Large intestine (tissue), 3 donors: ENCODE results near the gene KIF16B. TPM values are rescaled to one million over a fixed set of nuclear protein-coding genes. Genes with fewer than 3 reads are reported as not detected.

Experiments
- DNase-seq, 2 donors: peaks; one replicate each; pipeline versions ENCODE4 v3.0.0 to v3.0.0-alpha.2; 2013
- H3K27ac ChIP-seq: one replicate; pipeline ENCODE4 v1.5.1; 2013; ENCODE audit warnings: low read length
- H3K27me3 ChIP-seq: 2 replicates; pipeline ENCODE4 v1.6.1; 2013; ENCODE audit warnings: low read length; ENCODE audit not compliant: control insufficient read depth, insufficient read depth
- H3K36me3 ChIP-seq: 2 replicates; pipeline ENCODE4 v1.6.1; 2013; ENCODE audit warnings: low read length; ENCODE audit not compliant: control insufficient read depth, insufficient read depth
- H3K4me1 ChIP-seq: one replicate; pipeline ENCODE4 v1.6.1; 2013; ENCODE audit warnings: low read length; ENCODE audit not compliant: control insufficient read depth, insufficient read depth
- H3K4me3 ChIP-seq: one replicate; pipeline ENCODE4 v1.5.1; 2013; ENCODE audit warnings: low read length
- H3K9me3 ChIP-seq: one replicate; pipeline ENCODE4 v1.6.1; 2013; ENCODE audit warnings: mild to moderate bottlenecking, low read depth, low read length, moderate library complexity; ENCODE audit not compliant: control insufficient read depth
- WGBS: methylation state at CpG from one replicate; pipeline ENCODE4 v1.1.5; 2013; ENCODE audit warnings: low lambda C conversion rate; ENCODE audit not compliant: insufficient coverage; 5-methylcytosine and 5-hydroxymethylcytosine counted together
- polyA plus RNA-seq: library from polyadenylated mRNA; unstranded; fragments of 120-200 nt; gene quantifications from one replicate; pipeline ENCODE4 v1.2.1, GENCODE V29; 2013

KIF16B gene
- polyA plus RNA-seq, 1 donor: 21.0 TPM

DNA sequence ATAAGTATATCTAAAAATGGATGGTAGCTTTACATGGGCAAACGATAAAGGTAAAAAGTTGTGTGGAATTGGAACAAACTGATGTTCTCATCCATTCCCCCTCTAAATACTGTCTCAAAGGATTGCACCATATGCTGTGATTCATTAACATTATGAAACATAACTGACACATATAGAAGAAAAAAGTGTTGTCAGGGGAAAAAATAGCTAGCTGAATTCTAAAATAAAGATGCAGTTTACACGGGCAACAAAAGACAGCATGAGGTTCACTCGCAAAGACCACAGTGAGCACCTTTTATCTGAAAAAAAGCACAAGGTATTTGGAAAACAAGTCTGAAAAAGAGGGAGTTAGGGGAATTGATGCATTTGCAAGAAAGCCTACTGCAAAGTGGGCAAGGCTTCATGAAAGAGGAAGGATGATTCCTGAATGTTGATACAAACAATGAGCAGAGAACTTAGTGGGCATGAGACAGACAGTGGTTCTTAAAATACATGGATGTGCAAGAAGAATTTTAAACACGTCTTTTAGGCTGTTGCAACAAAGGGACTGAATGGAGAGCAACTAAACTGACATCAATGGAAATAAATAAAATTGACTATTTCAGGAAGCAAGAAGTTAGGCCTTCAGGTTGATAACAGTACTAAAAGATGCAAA, 280.9 kb downstream of the KIF16B start:
- Histone ChIP-seq H3K27ac (no peak overlapping the region), H3K4me1 (no peaks in the 10 kb centered on the region), H3K27me3 (no peaks in the 10 kb centered on the region), H3K9me3 (no peaks in the 10 kb centered on the region), H3K36me3 (no peaks in the 10 kb centered on the region), H3K4me3 (no peak overlapping the region)
- 83% methylated on average over 4 of the region's 4 CpGs for WGBS
- DNase-seq: no peak

DNA sequence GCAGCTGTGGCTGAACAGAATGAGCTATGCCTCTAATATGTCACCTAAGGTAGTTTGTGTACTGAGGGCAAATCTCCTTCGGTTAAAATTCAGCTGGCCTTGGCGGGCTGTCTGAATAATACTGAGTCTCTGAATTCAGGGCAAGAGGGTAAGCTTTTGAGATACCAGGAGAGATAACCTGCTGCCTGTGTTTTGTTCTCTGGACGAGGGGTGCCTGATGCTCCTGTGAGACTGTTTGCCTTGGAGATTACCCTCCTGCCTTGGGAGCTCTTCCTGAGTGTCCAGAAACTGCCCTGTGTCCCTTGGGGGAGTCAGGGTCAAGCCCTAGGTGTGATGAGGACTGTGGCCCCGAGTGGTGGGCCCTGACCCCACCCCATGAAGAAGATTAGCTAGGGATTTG, 282.9 kb downstream of the KIF16B start:
- no peaks in the 10 kb centered on the region for H3K4me1 ChIP-seq
- H3K27me3 ChIP-seq: no peaks in the 10 kb centered on the region
- no CpG with 5 or more reads among the region's 4 CpGs for WGBS

DNA sequence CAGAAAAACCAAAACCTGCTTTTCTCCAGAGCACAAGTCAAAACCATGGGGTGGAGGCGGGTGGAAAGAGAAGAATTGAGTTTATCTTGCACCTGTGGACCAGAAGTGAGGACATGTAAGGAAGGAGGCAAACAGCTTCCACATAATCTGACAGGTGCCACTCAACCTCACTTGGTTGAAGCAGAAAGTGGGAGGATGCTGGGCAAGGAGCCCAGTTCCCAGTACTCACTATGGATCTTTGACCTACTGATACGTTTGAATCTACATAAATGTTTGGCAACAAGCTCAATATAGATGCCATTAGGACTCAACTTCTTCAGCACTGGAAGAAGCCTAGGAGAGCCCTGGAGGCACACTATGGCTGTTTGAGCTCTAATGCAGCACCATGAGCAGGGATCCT, 285.5 kb downstream of the KIF16B start:
- Histone ChIP-seq H3K9me3 (no peaks in the 10 kb centered on the region), H3K4me1 (peaks cover 12% of the 10 kb centered on the region), H3K4me3 (no peak overlapping the region), H3K27me3 (no peaks in the 10 kb centered on the region), H3K27ac (no peak overlapping the region), H3K36me3 (no peaks in the 10 kb centered on the region)
- no CpG with 5 or more reads among the region's 2 CpGs for WGBS
- DNase-seq: no peak

More for the DNA sequence above, 282.9 kb downstream of the KIF16B start:
- H3K36me3 ChIP-seq: no peaks in the 10 kb centered on the region
- H3K9me3 ChIP-seq: no peaks in the 10 kb centered on the region
- no peak overlapping the region for H3K27ac ChIP-seq
- DNase-seq: no peak
- H3K4me3 ChIP-seq: no peak overlapping the region

DNA sequence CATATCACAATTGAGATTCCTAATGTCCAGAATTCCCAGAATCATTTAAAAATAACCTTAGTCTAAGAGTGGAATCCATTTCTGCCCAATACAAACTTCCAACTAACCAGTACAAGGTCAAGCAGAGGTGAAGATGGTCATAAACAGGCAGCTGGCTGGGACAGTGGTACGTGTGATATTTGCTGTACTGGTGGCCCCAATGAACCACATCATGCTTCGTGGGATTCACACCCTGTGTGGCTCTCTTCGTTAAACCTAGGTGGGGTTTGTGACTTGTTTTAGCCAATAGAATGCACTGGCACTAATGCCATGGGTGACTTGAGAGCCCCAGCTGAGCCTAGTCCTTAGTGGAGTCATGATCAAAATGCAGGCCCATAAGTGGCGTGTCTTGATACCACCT, 286.6 kb downstream of the KIF16B start:
- DNase-seq: no peak
- H3K4me1 ChIP-seq: peaks cover 12% of the 10 kb centered on the region
- H3K4me3 ChIP-seq: no peak overlapping the region
- no peak overlapping the region for H3K27ac ChIP-seq
- H3K9me3 ChIP-seq: peaks cover 2% of the 10 kb centered on the region
- peaks cover 3% of the 10 kb centered on the region for H3K36me3 ChIP-seq
- WGBS: no CpG with 5 or more reads among the region's 4 CpGs
- no peaks in the 10 kb centered on the region for H3K27me3 ChIP-seq

DNA sequence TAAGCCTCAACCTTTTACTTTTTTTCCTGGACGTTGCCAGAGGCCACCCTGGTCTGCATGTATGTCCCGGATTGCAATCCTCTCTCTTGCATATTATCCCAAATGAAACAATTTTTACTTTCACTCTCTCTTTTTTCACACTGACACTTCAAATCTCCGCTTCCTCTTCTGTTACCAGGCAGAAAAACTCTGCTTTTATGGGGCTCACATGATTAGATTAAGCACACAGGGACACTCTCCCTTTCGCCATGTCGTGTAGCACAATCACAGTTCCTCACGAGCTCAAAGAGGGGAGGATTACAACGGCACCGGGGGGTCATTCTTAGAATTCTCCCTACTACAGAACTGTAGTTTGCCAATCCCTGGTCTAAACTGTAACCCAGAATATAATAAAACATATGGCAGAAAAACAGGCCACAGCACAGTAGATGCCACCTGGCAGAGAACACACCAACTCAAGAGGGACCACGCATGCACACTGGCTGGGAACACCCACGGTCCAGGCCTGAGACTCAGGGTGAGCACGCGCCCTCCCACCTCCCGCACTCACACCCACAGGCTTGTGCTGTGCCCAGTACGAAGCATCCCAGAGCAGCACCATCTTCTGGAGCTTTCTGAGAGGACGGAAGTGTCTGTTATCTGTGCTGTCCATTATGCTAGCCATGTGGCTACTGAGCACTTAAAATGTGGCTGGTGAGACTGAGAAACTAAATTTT, 288.7 kb downstream of the KIF16B start:
- no peak overlapping the region for H3K4me3 ChIP-seq
- no peaks in the 10 kb centered on the region for H3K27me3 ChIP-seq
- H3K4me1 ChIP-seq: peaks cover 12% of the 10 kb centered on the region
- 30% methylated on average over 3 of the region's 15 CpGs for WGBS
- no peak overlapping the region for H3K27ac ChIP-seq
- H3K36me3 ChIP-seq: peaks cover 3% of the 10 kb centered on the region
- peaks cover 2% of the 10 kb centered on the region for H3K9me3 ChIP-seq
- DNase-seq: peak; percentile 34 to 77

DNA sequence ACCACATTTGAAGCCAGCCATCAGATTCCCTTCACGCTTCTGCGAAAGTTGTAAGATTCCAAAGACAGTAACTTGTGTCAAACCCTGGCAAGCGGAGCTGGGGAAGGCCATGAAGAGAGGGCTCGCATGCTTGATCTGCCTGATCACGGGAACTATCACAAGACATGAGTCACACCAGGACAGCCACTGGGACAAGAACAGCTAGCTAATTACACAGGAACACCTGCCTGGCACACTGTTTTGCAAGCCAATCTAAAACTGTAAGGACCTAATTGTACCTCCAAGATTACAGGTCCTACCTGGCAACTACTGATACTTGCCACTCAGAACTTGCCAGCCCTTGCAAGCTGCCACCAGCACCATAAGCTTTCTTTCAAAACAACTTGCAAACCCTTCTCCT, 289.3 kb downstream of the KIF16B start:
- peak; percentile 49 to 77 for DNase-seq
- no peak overlapping the region for H3K4me3 ChIP-seq
- H3K27ac ChIP-seq: no peak overlapping the region
- H3K36me3 ChIP-seq: peaks cover 3% of the 10 kb centered on the region
- no CpG with 5 or more reads among the region's 5 CpGs for WGBS
- H3K9me3 ChIP-seq: peaks cover 2% of the 10 kb centered on the region
- H3K27me3 ChIP-seq: no peaks in the 10 kb centered on the region
- H3K4me1 ChIP-seq: peaks cover 12% of the 10 kb centered on the region

DNA sequence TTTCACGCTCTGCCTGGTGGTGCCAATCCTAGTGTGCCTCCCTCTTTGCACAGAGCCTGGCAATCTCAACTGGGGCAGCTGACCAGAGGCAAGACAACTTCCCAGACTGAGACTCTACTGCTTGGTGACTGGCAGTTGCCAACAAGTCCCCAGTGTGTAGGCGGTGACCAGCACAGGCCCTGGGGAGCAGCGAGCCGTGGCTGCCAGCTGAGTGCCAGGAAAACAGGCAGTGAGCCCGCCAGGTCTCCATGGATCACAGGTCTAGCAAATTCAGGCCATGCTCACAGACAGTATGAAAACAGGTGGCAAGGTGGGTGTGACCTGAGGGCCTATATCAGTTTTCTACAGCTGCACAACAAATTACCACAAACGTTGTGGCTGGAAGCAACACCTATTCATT, 289.9 kb downstream of the KIF16B start:
- no peak for DNase-seq
- Histone ChIP-seq H3K9me3 (peaks cover 2% of the 10 kb centered on the region), H3K4me3 (no peak overlapping the region), H3K4me1 (peaks cover 12% of the 10 kb centered on the region), H3K27me3 (no peaks in the 10 kb centered on the region), H3K27ac (no peak overlapping the region), H3K36me3 (peaks cover 3% of the 10 kb centered on the region)
- no CpG with 5 or more reads among the region's 6 CpGs for WGBS

DNA sequence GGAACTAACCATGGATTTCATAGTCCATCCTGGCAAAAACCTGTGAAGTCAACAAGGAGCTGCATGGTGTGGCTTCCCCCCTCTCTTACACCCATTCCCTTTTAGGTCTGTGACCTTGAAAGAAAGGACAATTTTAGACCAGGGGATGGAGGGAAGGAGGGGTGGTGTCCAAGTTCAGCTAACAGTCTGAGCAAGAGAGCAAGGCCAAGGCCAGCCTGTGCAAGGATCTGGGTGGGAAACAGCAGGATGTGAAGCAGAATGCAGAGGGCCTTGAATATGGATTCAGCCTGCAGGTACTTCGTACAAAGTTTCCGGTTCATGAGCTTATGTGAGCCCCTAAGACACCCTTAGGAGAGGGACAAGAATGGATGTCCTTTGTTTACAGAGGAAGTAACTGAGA, 293.0 kb downstream of the KIF16B start:
- 100% methylated on average over 2 of the region's 2 CpGs for WGBS
- H3K4me3 ChIP-seq: no peak overlapping the region
- H3K27ac ChIP-seq: no peak overlapping the region
- DNase-seq: no peak
- peaks cover 12% of the 10 kb centered on the region for H3K4me1 ChIP-seq
- peaks cover 3% of the 10 kb centered on the region for H3K36me3 ChIP-seq
- H3K9me3 ChIP-seq: peaks cover 2% of the 10 kb centered on the region
- no peaks in the 10 kb centered on the region for H3K27me3 ChIP-seq

DNA sequence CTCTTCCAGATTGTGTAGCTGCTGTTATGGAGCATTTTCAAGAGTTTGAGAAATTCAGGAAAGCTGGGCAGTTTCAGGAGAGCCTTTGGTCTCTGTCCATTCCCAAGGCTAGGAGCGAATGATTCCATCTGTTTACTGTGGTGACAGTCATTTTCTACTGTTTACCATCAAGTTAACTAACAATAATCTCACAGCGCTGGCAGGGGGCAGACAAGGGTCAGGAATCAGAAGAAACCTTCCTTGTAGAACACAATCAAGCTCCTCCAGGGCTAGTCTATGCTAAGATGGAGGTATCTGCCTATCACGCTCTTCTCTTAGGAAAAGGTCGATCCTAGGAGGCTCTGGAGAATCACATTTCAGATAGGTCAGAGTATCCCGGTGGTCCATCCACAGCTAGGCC, 293.9 kb downstream of the KIF16B start:
- Histone ChIP-seq H3K4me1 (peaks cover 8% of the 10 kb centered on the region), H3K27me3 (no peaks in the 10 kb centered on the region), H3K27ac (no peak overlapping the region), H3K4me3 (no peak overlapping the region), H3K9me3 (peaks cover 2% of the 10 kb centered on the region), H3K36me3 (peaks cover 3% of the 10 kb centered on the region)
- no CpG with 5 or more reads among the region's 5 CpGs for WGBS
- no peak for DNase-seq

DNA sequence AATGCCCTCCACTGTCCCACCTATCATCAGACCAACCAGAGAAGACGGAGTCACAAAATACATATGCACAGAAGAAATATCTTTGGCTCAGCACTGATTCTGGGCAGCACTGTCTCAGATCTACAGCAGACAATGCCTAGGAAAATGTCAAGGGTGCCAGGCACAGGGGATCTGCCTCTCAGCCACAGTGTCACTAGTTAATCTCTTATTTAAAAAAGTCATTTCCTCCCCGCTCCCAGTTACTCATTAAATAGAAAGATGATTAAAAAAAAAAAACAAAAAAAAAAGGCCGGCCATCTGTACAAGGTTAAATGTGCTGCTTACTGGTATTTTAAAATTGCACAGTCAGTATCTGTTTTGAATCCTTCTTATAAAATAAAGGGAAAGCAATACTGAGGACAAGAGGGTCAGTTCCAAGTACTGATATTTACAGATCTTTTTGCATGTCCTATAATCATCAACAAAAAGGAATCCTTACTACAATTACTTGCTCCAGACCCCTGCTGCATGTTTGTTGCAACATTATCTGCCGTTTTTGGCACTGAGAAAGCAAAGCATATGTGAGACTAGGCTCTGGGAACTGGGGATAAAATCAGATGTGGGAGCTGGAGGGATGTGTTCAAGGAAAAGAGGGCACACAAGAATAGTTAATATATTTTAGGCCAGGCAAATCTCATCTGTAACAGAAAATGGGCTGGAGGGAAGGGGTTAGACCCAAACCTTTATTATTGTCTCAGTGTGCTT, 299.3 kb downstream of the KIF16B start:
- 30% methylated on average over 2 of the region's 4 CpGs for WGBS
- H3K36me3 ChIP-seq: peaks cover 2% of the 10 kb centered on the region
- H3K27me3 ChIP-seq: no peaks in the 10 kb centered on the region
- no peak overlapping the region for H3K4me3 ChIP-seq
- peaks cover 25% of the 10 kb centered on the region for H3K4me1 ChIP-seq
- no peak for DNase-seq
- H3K27ac ChIP-seq: no peak overlapping the region
- H3K9me3 ChIP-seq: no peaks in the 10 kb centered on the region
